H9 (cell line): ENCODE measurements around the gene MAP3K19. TPM values are rescaled to one million over a fixed set of nuclear protein-coding genes. Genes with fewer than 3 reads are reported as not detected.

Experiments used
- DNase-seq: peaks from one replicate; pipeline ENCODE4 v3.0.0-alpha.2; 2017
- H2AFZ ChIP-seq: one replicate; pipeline ENCODE4 v1.6.1; 2013; ENCODE audit warnings: mild to moderate bottlenecking, low read length, control low read depth, moderate library complexity
- H2AK5ac ChIP-seq: 2 replicates; pipeline ENCODE4 v1.6.1; 2013; ENCODE audit warnings: low read length, control low read depth, mixed read lengths; ENCODE audit not compliant: insufficient read length
- H2BK120ac ChIP-seq: one replicate; pipeline ENCODE4 v1.6.1; 2013; ENCODE audit warnings: low read depth, mild to moderate bottlenecking, low read length, control low read depth, inconsistent platforms; ENCODE audit not compliant: poor library complexity, severe bottlenecking
- H2BK12ac ChIP-seq: 2 replicates; pipeline ENCODE4 v1.6.1; 2013; ENCODE audit warnings: low read length, control low read depth, mixed read lengths, low read depth; ENCODE audit not compliant: insufficient read length
- H2BK15ac ChIP-seq: 2 replicates; pipeline ENCODE4 v1.6.1; 2013; ENCODE audit warnings: low read depth, low read length, control low read depth
- H2BK20ac ChIP-seq: one replicate; pipeline ENCODE4 v1.6.1; 2013; ENCODE audit warnings: low read depth, mild to moderate bottlenecking, low read length, control low read depth, inconsistent platforms; ENCODE audit not compliant: poor library complexity, severe bottlenecking
- H2BK5ac ChIP-seq: 2 replicates; pipeline ENCODE4 v1.6.1; 2013; ENCODE audit warnings: low read length, control low read depth, mixed read lengths; ENCODE audit not compliant: insufficient read length
- H3K14ac ChIP-seq: 2 replicates; pipeline ENCODE4 v1.6.1; 2013; ENCODE audit warnings: low read length, control low read depth; ENCODE audit not compliant: insufficient read depth
- H3K18ac ChIP-seq: 2 replicates; pipeline ENCODE4 v1.6.1; 2013; ENCODE audit warnings: low read depth, mild to moderate bottlenecking, mixed read lengths, low read length, control low read depth; ENCODE audit not compliant: insufficient read length
- H3K23ac ChIP-seq: 2 replicates; pipeline ENCODE4 v1.6.1; 2013; ENCODE audit warnings: low read length, control low read depth, mixed read lengths, low read depth; ENCODE audit not compliant: insufficient read length
- H3K23me2 ChIP-seq: 2 replicates; pipeline ENCODE4 v1.6.1; 2013; ENCODE audit warnings: low read depth, mild to moderate bottlenecking, mixed read lengths, low read length, control low read depth; ENCODE audit not compliant: insufficient read length, poor library complexity, severe bottlenecking
- H3K27ac ChIP-seq: 2 replicates; pipeline ENCODE4 v1.5.1; 2013; ENCODE audit warnings: low read length, control low read depth, mixed read lengths, low read depth; ENCODE audit not compliant: insufficient read length
- H3K27me3 ChIP-seq: 2 replicates; pipeline ENCODE4 v1.6.1; 2013; ENCODE audit warnings: low read length, control low read depth, inconsistent platforms; ENCODE audit not compliant: insufficient read depth
- H3K4ac ChIP-seq: 2 replicates; pipeline ENCODE4 v1.6.1; 2013; ENCODE audit warnings: low read depth, mild to moderate bottlenecking, control low read depth, inconsistent platforms, low read length, moderate library complexity
- H3K4me1 ChIP-seq: 2 replicates; pipeline ENCODE4 v1.6.1; 2013; ENCODE audit warnings: low read length, control low read depth, inconsistent platforms; ENCODE audit not compliant: insufficient read depth
- H3K4me2 ChIP-seq: 2 replicates; pipeline ENCODE4 v1.6.1; 2013; ENCODE audit warnings: low read length, control low read depth, mixed read lengths; ENCODE audit not compliant: insufficient read length, insufficient read depth
- H3K56ac ChIP-seq: 2 replicates; pipeline ENCODE4 v1.6.1; 2013; ENCODE audit warnings: low read depth, mild to moderate bottlenecking, mixed read lengths, low read length, control low read depth; ENCODE audit not compliant: insufficient read length
- H3K79me1 ChIP-seq: 2 replicates; pipeline ENCODE4 v1.6.1; 2013; ENCODE audit warnings: low read depth, mild to moderate bottlenecking, moderate library complexity, low read length, control low read depth, inconsistent platforms; ENCODE audit not compliant: insufficient read depth, poor library complexity, severe bottlenecking
- H3K79me2 ChIP-seq: 2 replicates; pipeline ENCODE4 v1.6.1; 2013; ENCODE audit warnings: low read length, control low read depth, inconsistent platforms; ENCODE audit not compliant: insufficient read depth
- H3K9ac ChIP-seq: 2 replicates; pipeline ENCODE4 v1.6.1; 2013; ENCODE audit warnings: low read length, control low read depth, mixed read lengths; ENCODE audit not compliant: insufficient read length; ENCODE audit errors: extremely low read depth
- H3K9me3 ChIP-seq: one replicate; pipeline ENCODE4 v1.6.1; 2013; ENCODE audit warnings: low read depth, low read length, inconsistent platforms; ENCODE audit not compliant: control insufficient read depth
- H3T11ph ChIP-seq: one replicate; pipeline ENCODE4 v1.6.1; 2013; ENCODE audit warnings: mild to moderate bottlenecking, low read length, control low read depth, inconsistent platforms
- H4K20me1 ChIP-seq: one replicate; pipeline ENCODE4 v1.6.1; 2013; ENCODE audit not compliant: control insufficient read depth, insufficient read length, insufficient read depth
- H4K5ac ChIP-seq: 2 replicates; pipeline ENCODE4 v1.6.1; 2013; ENCODE audit warnings: low read depth, mild to moderate bottlenecking, mixed read lengths, low read length, control low read depth; ENCODE audit not compliant: insufficient read length
- H4K8ac ChIP-seq: replicated peaks from 2 replicates; pipeline ENCODE4 v1.6.1; 2013; ENCODE audit warnings: low read length, control low read depth, mixed read lengths, low read depth; ENCODE audit not compliant: insufficient read length
- H4K91ac ChIP-seq: 2 replicates; pipeline ENCODE4 v1.6.1; 2013; ENCODE audit warnings: low read depth, mild to moderate bottlenecking, moderate library complexity, mixed read lengths, low read length, control low read depth; ENCODE audit not compliant: insufficient read length
- H3K27ac Mint-ChIP-seq, 3 experiments: 2 replicates in 2 of 3; 3 replicates in 1 of 3; pipeline ENCODE4 v1.8.0; 2020 to 2021; ENCODE audit warnings: mixed read lengths in 3 of 3, mild to moderate bottlenecking in 1 of 3, moderate library complexity in 1 of 3
- H3K27me3 Mint-ChIP-seq: 2 replicates; pipeline ENCODE4 v1.8.0; 2021; ENCODE audit warnings: low read depth, mild to moderate bottlenecking, moderate library complexity, mixed read lengths
- H3K36me3 Mint-ChIP-seq, 3 experiments: 2 replicates in 2 of 3; 3 replicates in 1 of 3; pipeline ENCODE4 v1.8.0; 2020 to 2021; ENCODE audit warnings: low read depth in 3 of 3, mixed read lengths in 3 of 3; ENCODE audit not compliant: insufficient read depth in 1 of 3
- H3K4me1 Mint-ChIP-seq, 2 experiments: 2 replicates each; pipeline ENCODE4 v1.8.0; 2020; ENCODE audit warnings: mixed read lengths in 2 of 2
- H3K4me3 Mint-ChIP-seq, 2 experiments: 2 replicates in 1 of 2; 3 replicates in 1 of 2; pipeline ENCODE4 v1.8.0; 2020 to 2021; ENCODE audit warnings: mild to moderate bottlenecking in 2 of 2, mixed read lengths in 2 of 2, moderate library complexity in 1 of 2
- H3K9me3 Mint-ChIP-seq, 2 experiments: 2 replicates in 1 of 2; 3 replicates in 1 of 2; pipeline ENCODE4 v1.8.0; 2020; ENCODE audit warnings: mild to moderate bottlenecking in 2 of 2, mixed read lengths in 2 of 2, moderate library complexity in 1 of 2
- CTCF ChIP-seq: fragments of 200-600 bp; sonication (generic); conservative IDR thresholded peaks from 3 replicates; pipeline ENCODE4 v1.8.0; 2021; ENCODE audit warnings: antibody characterized with exemption, mild to moderate bottlenecking
- WGBS: extraction: QIAGEN DNeasy Blood & Tissue Kit; methylation state at CpG from one replicate; pipeline ENCODE4 v1.1.7; 2013; ENCODE audit warnings: missing lambda C conversion rate, low lambda C conversion rate, mixed read lengths; ENCODE audit not compliant: insufficient read length; ENCODE audit errors: extremely low coverage; 5-methylcytosine and 5-hydroxymethylcytosine counted together
- total RNA-seq: library from RNA; stranded (reverse); gene quantifications from 2 replicates; pipeline ENCODE4 v1.2.1, GENCODE V29; 2021

MAP3K19 gene
- total RNA-seq, 1 experiment from 2014 or later: not detected

DNA sequence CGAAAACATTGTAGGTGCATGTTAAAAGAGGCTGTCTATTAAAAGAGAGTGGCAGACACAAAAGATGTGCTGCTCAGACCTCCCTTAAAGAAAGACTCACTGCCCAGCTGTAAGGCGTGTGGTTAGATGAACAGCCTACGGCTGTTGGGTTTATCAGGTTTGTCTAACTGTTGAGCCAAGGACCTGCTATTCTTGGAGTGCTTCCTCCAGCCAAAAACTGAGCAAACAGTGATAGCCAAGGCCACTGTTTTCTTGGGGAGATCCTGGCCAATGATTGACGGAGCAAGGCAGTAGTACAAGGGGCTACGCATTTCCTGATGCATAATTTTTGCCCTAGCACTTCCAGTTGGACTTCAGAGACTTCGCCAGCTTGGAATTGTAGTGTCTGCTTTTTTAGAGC lies 3.4 kb upstream of the MAP3K19 start:
- H4K8ac ChIP-seq: no peak overlapping the region
- Mint-ChIP-seq H3K4me3 (no peak overlapping the region), H3K9me3 (no peaks in the 10 kb centered on the region), H3K36me3 (peaks cover 2 to 8% (median 4%) of the 10 kb centered on the region in 3 experiments; a peak in 4 of 7 replicates), H3K4me1 (peaks cover 15% of the 10 kb centered on the region in 2 experiments), H3K27ac (no peak overlapping the region), H3K27me3 (no peaks in the 10 kb centered on the region)
- no peak overlapping the region for H3K56ac ChIP-seq
- peaks cover 9% of the 10 kb centered on the region for H3K79me1 ChIP-seq
- no peak overlapping the region for H3K27ac ChIP-seq
- no peak overlapping the region for H2AK5ac ChIP-seq
- H2BK5ac ChIP-seq: no peak overlapping the region
- H3K4ac ChIP-seq: no peak overlapping the region
- H2BK120ac ChIP-seq: no peak overlapping the region
- no peak for DNase-seq
- H3K18ac ChIP-seq: no peak overlapping the region
- no peak overlapping the region for H4K5ac ChIP-seq
- no peak overlapping the region for H4K91ac ChIP-seq
- H2BK12ac ChIP-seq: no peak overlapping the region
- no peak overlapping the region for H2BK20ac ChIP-seq
- WGBS: no CpG with 5 or more reads among the region's 6 CpGs
- H3K14ac ChIP-seq: no peak overlapping the region
- peaks cover 6% of the 10 kb centered on the region; the same call in 1 of the 2 replicates for H3K79me2 ChIP-seq
- H3K4me1 ChIP-seq: no peaks in the 10 kb centered on the region
- H3K4me2 ChIP-seq: no peak overlapping the region
- H4K20me1 ChIP-seq: no peaks in the 10 kb centered on the region
- H3K23me2 ChIP-seq: peaks cover 4% of the 10 kb centered on the region
- H2AFZ ChIP-seq: no peak overlapping the region
- H3K23ac ChIP-seq: no peak overlapping the region
- H2BK15ac ChIP-seq: no peak overlapping the region
- TF ChIP-seq CTCF: no peak
- H3K27me3 ChIP-seq: no peaks in the 10 kb centered on the region
- H3T11ph ChIP-seq: no peak overlapping the region
- no peaks in the 10 kb centered on the region for H3K9me3 ChIP-seq
- H3K9ac ChIP-seq: no peak overlapping the region
